ENCODE results near the gene TSC1.
A peak's percentile ranks its signal among the peaks of the same experiment; 100 is the strongest.

TSC1 gene

DNA sequence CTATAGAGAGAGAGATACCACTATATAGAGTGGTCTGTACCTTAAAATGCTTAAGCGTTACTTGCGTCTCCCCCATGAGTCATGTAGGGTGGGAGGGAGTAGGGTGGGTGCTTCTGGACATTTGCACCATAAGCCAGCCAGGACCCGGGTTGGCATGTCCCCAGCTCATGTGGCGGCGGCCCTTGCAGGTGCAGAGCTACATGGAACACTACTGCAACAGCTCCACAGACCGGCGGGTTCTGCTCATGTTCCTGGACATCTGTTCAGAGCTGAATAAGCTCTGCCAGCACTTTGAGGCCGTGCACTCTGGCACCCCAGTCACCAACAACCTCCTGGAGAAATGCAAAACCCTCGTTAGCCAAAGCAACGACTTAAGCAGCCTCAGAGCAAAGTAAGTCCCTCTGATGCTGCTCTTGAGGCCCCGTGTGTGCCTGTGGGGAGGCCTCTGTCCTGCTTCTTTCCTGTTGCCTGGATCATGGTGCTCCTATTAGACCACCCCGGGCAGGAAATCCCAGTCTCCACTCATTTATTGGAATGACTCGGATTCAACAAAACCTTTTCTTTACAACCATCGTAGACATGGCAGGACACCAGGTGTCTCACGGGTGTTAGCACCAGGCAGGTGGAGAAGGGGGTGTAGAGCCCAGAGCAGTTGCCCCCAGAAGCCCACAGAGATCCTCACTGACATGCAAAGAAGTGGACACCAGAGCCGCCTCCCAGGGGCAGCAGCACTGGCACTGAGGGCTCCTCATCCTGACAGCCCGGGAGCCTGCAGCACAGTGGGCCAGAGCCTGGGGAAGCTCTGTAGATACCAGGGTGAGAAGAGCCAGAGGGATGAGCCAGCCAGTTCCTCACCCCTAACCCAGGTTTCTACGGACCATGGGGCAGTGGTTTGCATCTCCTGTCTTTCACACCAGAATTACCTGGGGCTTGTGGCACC lies 57.0 kb downstream of the TSC1 start:
- no peak for DNase-seq (ENCODE audit: low spot score)

DNA sequence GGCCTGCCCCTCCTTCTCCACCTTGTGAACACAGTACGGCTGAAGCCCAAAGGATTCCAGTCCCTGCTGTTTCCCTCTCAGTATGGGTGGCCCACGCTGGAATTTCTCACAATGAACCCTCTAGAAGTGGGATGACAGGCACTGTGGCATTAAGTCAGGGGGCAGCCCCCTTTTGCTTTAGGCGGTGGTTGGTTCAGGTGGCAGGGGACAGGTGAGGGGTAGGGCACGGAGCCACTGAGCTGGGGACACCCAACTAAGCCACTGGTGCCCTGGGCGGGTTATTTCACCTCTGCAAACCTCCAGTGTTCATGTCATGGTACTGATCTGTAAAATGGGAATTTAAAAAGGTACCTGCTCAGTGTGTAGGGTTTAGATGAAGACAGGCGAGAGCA lies 58.1 kb downstream of the TSC1 start:
- DNase-seq (ENCODE audit: low spot score), result no peak

GRCh38 chr9:132885720-132886333 lies 58.6 kb downstream of the TSC1 start:
- DNase-seq (ENCODE audit: low spot score), result no peak

GRCh38 chr9:132883349-132884294 lies 60.8 kb downstream of the TSC1 start:
- no peak for DNase-seq (ENCODE audit: low spot score)

GRCh38 chr9:132882616-132883015 lies 61.8 kb downstream of the TSC1 start:
- no peak for DNase-seq (ENCODE audit: low spot score)

GRCh38 chr9:132881826-132882225 lies 62.6 kb downstream of the TSC1 start:
- DNase-seq (ENCODE audit: low spot score), result no peak

GRCh38 chr9:132880324-132880661 lies 64.1 kb downstream of the TSC1 start:
- DNase-seq (ENCODE audit: low spot score), result no peak

- no peak for DNase-seq (ENCODE audit: low spot score)
Measured at GRCh38 chr9:132879457-132880323, 64.7 kb downstream of the TSC1 start.

DNA sequence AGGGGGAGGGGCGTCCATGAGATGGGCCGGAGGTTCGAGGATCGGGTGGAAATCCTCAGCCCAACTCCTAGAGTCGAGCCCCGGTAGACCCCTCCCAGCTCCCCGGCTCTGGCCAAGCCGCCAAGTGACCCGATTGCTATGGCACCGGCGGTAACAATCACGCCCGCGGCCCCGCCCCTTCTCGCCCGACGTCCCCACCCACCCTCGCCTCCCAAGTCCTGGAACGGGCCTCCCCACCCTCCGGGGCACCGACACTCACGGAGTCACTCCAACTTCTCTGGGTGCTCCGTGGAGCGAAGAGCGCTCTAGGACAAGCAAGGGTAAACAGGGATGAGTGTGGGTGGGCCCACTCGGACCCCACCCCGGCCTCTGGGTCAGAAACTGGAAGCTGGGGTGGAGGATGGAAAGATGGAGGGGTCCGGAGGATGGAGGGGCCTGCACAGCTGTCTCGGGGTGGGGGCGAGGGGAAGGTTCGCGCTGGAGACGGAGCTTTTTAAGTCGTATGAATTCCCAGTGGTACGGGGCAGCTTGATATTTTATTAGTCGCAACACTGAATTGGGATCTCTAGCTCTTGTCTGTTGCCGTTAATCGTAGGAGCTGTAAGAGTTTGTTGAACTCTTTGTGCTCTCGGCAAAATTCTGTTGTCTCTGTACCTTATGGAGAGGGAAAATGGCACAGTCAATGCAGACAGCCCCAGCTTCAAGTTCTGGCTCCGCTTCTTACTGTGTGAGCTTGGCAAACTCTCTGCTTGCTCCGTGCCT lies 65.5 kb downstream of the TSC1 start, which contains the start of gene SPACA9:
SPACA9 (plus strand) TSS at position 204 of the 762 bp plus-strand sequence. CDS start 5,050 bp downstream, outside the sequence.
- DNase-seq (ENCODE audit: low spot score), result peak; percentile 41

GRCh38 chr9:132877824-132878694 lies 66.4 kb downstream of the TSC1 start, which contains the start of gene AK8:
Gene AK8 (minus strand): TSS chr9:132878284. CDS start chr9:132878255, 29 bp downstream.
- DNase-seq (ENCODE audit: low spot score), result peak; percentile 54

DNA sequence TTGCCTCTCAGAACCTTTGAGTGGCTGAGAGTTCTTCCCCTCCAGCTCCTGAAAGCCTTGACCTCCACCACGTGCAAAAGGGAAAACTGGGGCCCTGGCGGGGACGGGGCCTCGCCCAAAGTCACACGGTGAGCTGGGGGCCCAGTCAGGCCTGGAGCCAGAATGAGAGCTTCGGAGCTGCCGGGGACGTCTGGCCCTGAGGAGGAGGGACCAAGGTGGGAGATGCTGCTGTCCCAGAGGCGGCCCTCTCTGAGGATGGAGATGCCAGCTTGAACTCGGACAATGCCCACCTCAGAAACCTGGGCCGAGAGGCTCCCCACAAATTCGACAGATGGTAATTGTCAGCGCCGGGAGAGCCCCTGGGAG lies 67.0 kb downstream of the TSC1 start:
- DNase-seq (ENCODE audit: low spot score), result no peak

DNA sequence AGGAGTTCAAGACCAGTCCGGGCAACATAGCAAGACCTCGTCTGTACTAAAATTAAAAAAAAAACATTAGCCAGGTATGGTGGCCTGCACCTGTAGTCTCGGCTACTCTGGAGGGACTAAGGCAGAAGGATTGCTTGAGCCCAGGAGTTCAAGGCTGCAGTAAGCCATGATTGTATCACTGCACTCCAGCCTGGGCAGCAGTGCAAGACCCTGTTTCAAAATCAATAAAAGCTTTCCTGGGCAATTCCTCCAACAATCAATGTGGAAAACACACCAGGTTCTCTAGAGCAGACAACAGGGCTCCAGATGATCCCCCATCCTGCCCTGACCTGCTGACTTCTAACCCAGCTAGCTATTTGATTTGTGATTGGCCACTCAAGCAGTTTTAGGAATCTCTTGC lies 67.6 kb downstream of the TSC1 start:
- DNase-seq (ENCODE audit: low spot score), result no peak

DNA sequence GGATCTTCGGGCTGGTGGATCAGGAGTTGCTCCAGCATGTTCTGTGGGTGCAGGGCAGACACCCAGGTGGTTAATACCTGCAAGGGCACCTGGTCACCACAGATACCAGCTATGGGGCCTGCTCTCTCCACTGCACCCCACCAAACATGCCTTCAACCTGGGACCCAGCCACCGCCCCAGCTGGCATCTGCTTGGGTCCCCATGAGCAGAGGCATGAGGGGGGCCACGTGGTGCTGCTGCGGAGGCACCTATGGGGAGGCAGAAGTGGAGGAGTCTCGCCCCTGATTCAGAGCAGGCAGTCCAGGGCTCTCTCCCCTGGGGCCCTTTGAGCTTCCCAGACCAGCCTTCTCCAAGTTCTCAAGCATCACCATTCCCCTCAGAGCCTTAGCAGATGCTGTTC lies 69.3 kb downstream of the TSC1 start:
- DNase-seq (ENCODE audit: low spot score), result no peak

DNA sequence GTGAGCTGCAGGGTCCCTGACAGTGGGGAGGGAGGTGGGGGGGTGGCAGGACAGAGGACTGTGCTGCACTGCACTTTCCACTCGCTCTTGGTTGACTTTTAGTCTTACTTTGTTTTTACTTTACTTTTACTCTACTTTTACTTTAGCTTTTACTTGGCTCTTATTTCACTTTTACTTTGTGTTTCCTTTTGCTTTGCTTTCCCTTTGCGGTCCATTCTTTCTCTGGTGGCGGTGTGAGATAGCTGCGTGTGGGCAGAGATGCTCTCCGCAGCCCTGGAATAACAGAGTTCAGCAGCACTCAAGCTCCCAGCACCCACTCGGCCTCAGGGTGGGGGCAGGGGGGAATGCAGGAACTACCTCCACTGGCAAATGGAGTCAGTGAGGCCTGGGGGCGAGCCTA lies 71.0 kb downstream of the TSC1 start:
- DNase-seq (ENCODE audit: low spot score), result no peak

DNA sequence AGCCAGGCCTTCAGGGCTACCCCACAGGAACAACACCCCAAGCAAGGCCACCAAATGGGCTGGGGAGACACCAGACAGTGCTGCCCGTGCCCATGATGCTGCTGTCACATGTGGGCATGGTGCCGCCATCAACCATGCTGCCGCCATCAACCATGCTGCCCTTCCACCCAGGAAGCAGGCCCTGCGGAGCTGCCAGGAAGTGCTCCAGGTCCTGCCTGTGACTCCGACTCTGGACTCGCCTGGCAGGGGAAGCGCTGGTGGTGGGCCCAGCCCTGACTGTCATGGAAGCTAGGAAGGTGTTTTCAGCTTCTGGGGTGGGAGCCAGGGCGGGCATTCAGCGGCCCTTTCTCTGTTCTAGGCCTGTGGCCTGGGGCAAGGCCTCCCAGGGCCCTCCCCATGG lies 75.2 kb downstream of the TSC1 start:
- no peak for DNase-seq (ENCODE audit: low spot score)

GRCh38 chr9:132866898-132867297 lies 77.5 kb downstream of the TSC1 start:
- no peak for DNase-seq (ENCODE audit: low spot score)

GRCh38 chr9:132864691-132865090 lies 79.7 kb downstream of the TSC1 start:
- no peak for DNase-seq (ENCODE audit: low spot score)

DNA sequence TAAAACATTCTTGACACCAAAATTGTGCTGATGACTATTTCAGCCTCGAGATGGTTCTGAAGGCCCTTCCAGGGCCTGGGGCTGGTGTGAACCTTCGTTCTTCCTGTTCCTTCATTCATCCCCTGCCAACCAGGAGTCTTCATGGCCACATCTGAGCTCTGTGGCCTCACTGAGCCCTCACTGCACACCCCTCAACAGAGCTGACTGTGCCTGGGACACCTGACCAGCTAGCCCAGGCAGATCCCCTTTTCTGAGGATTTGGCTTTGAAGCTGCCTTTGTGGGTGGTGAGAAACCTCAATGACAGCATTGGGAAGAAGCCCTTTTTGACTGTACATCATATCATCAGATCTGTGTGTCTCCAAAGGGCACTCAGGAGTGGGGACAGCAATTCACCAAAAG lies 80.1 kb downstream of the TSC1 start:
- DNase-seq (ENCODE audit: low spot score), result no peak

- DNase-seq (ENCODE audit: low spot score), result no peak
Measured at GRCh38 chr9:132863096-132863495, 81.3 kb downstream of the TSC1 start.

GRCh38 chr9:132862533-132862932 lies 81.9 kb downstream of the TSC1 start:
- no peak for DNase-seq (ENCODE audit: low spot score)

Measured in globus pallidus (tissue), 1 donor.